ES-I3 (cell line): Measurements from ENCODE around the gene RAD51B.
"Not testable (repeated sequence)": the region's sequence is repeated elsewhere in the genome, so short reads cannot be mapped to it uniquely, and the experiment has no call there.

Source experiments
- H3K36me3 ChIP-seq: 2 replicates; pipeline ENCODE4 v1.6.1; 2013; ENCODE audit warnings: mild to moderate bottlenecking, low read length, control low read depth, moderate library complexity; ENCODE audit not compliant: insufficient read depth
- H3K4me1 ChIP-seq: 2 replicates; pipeline ENCODE4 v1.6.1; 2013; ENCODE audit warnings: mild to moderate bottlenecking, control low read depth, low read length; ENCODE audit not compliant: insufficient read depth
- H3K9ac ChIP-seq: 2 replicates; pipeline ENCODE4 v1.6.1; 2013; ENCODE audit warnings: low read depth, mild to moderate bottlenecking, low read length, moderate library complexity
- H3K9me3 ChIP-seq: 2 replicates; pipeline ENCODE4 v1.6.1; 2013; ENCODE audit warnings: mild to moderate bottlenecking, low read length, moderate library complexity; ENCODE audit not compliant: control insufficient read depth, insufficient read depth

RAD51B gene

DNA sequence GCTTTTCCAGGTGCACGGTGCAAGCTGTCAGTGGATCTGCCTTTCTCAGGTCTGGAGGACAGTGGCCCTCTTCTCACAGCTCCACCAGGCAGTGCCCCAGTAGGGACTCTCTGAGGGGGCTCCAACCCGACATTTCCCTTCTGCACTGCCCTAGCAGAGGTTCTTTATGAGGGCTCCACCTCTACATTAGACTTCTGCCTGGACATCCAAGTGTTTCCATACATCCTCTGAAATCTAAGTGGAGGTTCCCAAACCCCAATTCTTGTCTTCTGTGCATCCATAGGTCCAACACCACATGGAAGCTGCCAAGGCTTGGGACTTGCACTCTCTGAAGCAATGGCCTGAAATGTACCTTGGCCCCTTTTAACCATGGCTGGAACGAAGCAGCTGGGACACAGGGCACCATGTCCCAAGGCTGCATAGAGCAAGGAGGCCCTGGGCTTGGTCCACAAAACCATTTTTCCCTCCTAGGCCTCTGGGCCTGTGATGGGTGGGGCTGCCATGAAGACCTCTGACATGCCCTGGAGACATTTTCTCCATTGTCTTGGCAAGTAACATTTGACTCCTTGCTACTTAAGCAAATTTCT is 282.2 kb downstream of the RAD51B start:
- H3K4me1 ChIP-seq, result peaks cover 13% of the 10 kb centered on the region; the same call in 1 of the 2 replicates

DNA sequence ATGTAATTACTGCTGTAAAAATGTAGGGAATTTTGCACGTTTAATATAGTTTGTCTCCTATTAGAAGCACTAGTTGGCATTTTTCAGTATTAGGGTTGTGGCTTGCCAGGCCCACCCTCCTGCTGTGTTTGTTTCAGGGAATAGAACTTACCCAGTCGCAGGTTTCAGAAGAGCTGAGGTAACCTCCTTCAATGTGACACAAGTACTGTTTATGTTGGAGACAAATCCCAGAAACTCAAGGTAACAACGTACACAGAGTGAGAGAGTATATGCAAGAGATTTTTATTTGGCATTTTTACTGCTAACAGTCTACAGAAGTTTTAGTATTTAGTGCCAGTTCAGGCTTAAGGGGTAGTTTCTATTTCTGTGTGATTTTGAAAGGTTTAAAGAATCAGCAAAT is 284.3 kb downstream of the RAD51B start:
- Histone ChIP-seq H3K36me3 (no peaks in the 10 kb centered on the region), H3K4me1 (peaks cover 13% of the 10 kb centered on the region; the same call in 1 of the 2 replicates), H3K9ac (no peak overlapping the region), H3K9me3 (peaks cover 17% of the 10 kb centered on the region)

More for the DNA sequence above, 282.2 kb downstream of the RAD51B start:
- not testable (repeated sequence) for H3K36me3 ChIP-seq, H3K9ac ChIP-seq
- peaks cover 21% of the 10 kb centered on the region for H3K9me3 ChIP-seq

DNA sequence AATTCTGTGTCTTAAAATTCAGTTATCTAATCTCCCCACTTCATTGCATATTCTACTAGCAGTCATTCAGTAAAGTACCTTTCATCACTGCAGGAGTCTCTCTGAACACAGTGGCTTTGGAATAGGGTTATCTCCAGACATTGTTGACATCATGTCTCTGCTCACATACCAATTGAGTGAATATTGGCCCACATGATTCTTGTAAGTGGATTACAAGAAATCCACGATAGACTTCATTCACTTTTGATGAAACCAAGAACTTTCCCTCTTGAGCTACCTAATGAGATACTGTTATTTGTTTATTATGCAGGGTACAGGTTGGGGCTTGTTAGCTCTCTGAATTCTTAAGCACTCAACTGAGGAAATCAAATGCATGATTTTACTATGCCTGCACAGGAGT is 284.9 kb downstream of the RAD51B start:
- no peaks in the 10 kb centered on the region for H3K36me3 ChIP-seq
- no peak overlapping the region for H3K9ac ChIP-seq
- H3K9me3 ChIP-seq, result peaks cover 12% of the 10 kb centered on the region; the same call in 1 of the 2 replicates
- peaks cover 18% of the 10 kb centered on the region; the same call in 1 of the 2 replicates for H3K4me1 ChIP-seq

DNA sequence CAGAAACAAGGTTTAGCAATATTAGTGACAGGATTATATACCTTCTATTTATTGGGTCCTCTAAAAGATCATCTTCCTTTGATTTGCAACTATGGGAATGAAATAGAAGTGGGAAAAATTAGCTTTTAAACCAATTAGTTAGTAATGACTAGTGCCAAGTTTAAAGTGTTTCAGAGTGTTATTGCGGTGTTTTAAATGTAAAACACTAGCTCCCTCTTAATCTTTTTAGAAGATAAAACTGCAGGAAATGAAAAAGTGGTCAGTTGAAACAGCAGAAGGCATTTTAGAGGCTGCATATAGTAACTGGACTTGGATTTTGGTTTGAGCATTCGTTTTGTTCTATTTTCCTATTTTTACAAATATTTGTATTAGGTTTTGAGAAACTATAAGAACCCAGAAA is 286.2 kb downstream of the RAD51B start:
- Histone ChIP-seq H3K4me1 (peaks cover 20% of the 10 kb centered on the region; the same call in 1 of the 2 replicates), H3K9ac (no peak overlapping the region), H3K36me3 (no peaks in the 10 kb centered on the region), H3K9me3 (peaks cover 5% of the 10 kb centered on the region; the same call in 1 of the 2 replicates)

DNA sequence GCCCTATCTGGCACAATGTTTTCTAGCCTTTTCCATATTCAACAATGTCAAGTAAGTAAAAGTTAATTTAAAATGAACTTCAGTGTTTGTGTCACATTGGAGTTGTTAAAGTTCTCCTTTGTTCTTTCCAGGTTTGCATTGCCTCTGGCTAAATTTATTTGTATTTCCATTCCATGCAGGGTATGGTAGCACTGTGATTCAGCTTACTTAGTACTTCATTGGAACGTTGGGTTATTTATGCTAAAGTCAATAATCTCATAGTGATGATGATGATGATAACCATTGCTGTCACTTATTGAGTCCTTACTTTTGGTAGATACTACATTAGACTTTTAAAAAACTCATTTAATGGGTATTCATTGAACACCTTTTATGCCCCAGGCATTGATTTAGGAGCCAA is 286.9 kb downstream of the RAD51B start:
- no peak overlapping the region for H3K9ac ChIP-seq
- 0 out of 2 replicates have a peak, but pooled peaks cover 4% of the 10 kb centered on the region for H3K9me3 ChIP-seq
- peaks cover 20% of the 10 kb centered on the region; the same call in 1 of the 2 replicates for H3K4me1 ChIP-seq
- H3K36me3 ChIP-seq, result no peaks in the 10 kb centered on the region

DNA sequence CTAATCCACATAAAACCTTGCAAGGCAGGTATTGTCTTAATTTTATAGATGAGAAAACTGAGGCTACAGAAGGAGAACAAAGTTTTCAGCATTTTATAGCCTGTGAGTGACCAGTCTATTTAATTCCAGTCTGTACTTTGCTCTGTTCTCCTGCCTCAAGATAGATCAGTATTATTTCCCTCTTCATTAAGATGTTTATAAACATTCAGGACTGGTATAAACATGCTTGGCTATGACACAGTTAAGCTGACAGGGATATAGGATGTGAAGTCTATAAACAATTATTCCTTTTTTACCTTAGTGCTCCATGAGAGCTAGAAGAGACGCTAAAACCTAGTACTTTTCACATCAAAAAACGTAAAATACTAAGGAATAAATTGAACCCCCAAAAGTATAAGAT is 287.3 kb downstream of the RAD51B start:
- no peak overlapping the region for H3K9ac ChIP-seq
- H3K9me3 ChIP-seq, result 0 out of 2 replicates have a peak, but pooled peaks cover 2% of the 10 kb centered on the region
- H3K36me3 ChIP-seq, result no peaks in the 10 kb centered on the region
- H3K4me1 ChIP-seq, result peaks cover 20% of the 10 kb centered on the region; the same call in 1 of the 2 replicates

DNA sequence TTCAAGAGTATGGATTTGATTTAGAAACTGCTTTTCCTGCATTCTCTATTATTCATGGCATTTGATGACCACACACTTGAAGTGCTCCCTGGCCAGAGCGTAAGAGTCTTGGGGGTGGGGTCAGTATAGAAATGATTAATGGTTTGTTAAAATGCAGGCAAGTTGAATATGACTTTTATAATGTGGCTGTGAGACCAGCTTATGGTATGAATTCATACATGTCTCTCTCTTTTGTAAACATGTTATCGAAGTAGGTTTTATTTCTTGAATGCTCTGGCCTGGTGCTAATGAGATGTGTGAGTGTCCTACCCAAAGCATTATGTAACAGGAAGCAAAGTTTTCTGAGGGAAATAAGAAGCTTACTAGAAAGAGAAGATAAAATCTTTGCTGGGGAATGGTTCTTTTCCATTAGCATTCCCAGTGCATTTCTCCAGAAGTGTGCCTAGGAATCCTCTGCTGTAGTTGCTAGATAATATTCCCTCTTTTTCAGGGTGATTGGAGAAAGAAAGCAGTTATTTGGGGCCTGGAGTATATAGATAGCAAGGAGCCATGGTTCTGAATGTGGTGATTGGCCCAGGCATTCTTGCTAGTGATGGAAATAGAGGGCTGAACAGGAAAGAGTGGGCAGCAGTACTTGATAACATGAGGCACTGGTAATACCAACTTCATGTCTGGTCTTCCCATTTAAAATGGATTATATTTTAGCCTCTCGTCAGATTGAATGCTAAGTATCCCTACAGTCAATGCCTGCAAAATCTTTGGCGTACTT is 289.7 kb downstream of the RAD51B start:
- Histone ChIP-seq H3K4me1 (peaks cover 28% of the 10 kb centered on the region; the same call in 1 of the 2 replicates), H3K9ac (no peak overlapping the region), H3K36me3 (no peaks in the 10 kb centered on the region), H3K9me3 (no peaks in the 10 kb centered on the region)

DNA sequence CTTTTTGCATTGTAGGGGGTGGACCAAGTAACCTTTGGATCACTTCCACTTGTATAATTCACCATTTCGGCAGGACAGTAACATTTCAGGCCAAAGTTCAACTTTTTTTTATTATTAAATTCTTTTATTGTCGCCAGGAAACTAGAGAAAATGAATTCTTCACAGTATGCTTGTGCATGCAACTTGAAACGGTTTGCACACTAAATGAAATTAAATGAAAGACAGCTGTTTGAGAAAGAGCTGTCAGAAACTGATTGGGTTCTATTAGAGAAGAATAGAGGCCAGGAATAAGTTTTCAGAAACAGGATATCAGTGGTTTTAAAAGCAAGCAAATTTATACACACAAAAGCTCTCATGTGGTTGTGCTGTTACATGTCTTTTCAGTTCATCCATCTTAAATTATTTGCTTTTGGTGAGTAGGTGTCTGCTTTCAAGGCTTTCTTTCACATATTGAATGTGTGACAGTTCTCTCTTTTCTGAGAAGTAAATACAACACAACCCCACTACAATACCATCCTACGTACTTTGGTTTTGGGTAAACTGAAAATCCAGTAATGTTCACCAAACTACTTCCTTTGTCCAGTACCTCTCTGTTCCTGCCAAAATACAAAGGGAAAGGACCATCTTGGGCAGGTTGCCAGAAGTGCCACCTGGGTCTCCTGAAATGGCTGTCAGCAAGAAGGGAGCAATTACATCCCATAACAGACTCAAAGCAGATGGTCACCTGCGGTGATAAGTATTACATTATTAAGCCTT is 291.7 kb downstream of the RAD51B start:
- no peaks in the 10 kb centered on the region for H3K36me3 ChIP-seq
- H3K9ac ChIP-seq, result no peak overlapping the region
- no peaks in the 10 kb centered on the region for H3K9me3 ChIP-seq
- H3K4me1 ChIP-seq, result peaks cover 21% of the 10 kb centered on the region; the same call in 1 of the 2 replicates

DNA sequence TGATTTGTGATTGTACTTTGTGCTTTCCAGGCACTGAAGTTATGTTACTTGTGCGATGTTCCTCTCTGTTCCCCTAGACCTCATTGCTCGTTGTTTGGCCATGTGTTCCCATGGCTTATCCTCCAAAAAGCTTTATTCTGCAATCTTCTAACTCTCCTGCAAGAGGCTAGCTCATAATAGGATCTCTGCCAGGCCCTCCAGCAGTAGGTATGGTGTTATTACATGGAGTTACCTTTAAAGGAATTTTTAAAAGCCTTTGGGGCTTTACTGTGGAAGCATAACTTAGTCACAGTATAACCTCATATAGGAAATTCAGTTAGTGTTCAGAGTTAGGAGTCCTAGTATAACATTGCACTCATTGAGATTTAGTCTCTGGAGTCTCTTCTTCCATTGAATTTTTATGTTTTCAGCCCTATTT is 292.3 kb downstream of the RAD51B start:
- peaks cover 18% of the 10 kb centered on the region; the same call in 1 of the 2 replicates for H3K4me1 ChIP-seq
- no peak overlapping the region for H3K9ac ChIP-seq
- no peaks in the 10 kb centered on the region for H3K9me3 ChIP-seq
- no peaks in the 10 kb centered on the region for H3K36me3 ChIP-seq

DNA sequence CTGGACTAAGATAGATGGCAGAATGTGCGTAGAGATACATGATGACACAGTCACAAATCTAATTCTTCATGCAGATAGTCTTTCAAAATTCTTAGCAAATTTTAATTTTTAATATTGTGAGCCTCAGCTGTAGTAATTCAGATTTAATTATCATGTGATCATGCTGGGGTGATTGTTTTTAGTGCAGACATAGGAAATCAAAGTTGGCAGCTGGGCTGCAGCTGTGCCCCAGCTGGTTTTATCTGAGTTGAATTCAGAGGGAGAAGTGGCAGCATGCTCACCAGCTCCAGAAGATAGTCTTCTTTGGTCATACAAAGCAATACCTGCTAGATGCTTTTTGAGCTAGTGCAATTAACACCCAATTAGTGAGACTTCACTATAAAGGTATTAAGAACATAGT is 292.9 kb downstream of the RAD51B start:
- Histone ChIP-seq H3K9me3 (no peaks in the 10 kb centered on the region), H3K36me3 (no peaks in the 10 kb centered on the region), H3K9ac (no peak overlapping the region), H3K4me1 (peaks cover 18% of the 10 kb centered on the region; the same call in 1 of the 2 replicates)

DNA sequence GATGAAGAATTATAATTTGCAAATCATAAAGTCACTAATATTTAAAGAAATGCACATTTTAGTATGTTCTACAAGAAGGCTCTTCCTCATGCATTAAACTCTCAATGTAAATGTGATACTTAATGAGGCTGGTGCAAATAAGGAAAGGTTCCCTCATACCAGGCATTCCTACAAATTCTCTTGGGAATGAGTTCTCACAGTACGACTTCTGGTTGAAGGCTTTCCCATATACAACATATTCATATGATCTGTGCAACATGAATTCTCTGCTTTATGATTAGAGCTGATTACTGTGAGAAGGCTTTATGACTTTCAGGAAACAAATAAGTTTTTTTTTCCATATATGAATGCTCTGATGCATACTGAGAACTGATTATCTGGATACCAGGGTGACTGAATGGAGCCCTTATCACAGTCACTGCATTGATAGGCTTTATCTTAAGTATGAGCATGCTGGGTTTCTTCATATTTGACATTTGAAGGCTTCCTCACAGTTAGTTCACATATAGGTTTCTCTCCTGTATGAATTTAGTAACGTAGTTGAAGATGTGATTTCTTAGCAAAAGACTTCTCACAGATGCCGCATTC is 293.9 kb downstream of the RAD51B start:
- Histone ChIP-seq H3K9me3 (no peaks in the 10 kb centered on the region), H3K4me1 (peaks cover 18% of the 10 kb centered on the region; the same call in 1 of the 2 replicates), H3K9ac (no peak overlapping the region), H3K36me3 (no peaks in the 10 kb centered on the region; the same call in 1 of the 2 replicates)

DNA sequence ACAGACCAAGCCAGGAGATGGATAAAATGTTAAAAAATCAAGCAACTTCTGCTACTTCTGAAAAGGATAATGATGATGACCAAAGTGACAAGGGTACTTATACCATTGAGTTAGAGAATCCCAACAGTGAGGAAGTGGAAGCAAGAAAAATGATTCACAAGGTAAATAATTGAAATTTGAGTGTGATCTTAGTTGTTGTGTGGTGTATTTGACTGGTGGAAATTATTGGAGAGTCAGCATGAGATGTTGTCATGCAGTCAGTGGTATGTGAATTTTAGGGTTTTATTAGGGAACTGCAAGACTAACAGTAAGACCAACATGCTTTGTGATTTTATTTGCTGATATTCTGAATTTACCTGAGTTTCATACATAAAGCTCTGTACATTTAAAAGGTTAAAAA is 296.4 kb downstream of the RAD51B start:
- H3K4me1 ChIP-seq, result peaks cover 10% of the 10 kb centered on the region; the same call in 1 of the 2 replicates
- not testable (repeated sequence) for H3K36me3 ChIP-seq, H3K9me3 ChIP-seq, H3K9ac ChIP-seq

DNA sequence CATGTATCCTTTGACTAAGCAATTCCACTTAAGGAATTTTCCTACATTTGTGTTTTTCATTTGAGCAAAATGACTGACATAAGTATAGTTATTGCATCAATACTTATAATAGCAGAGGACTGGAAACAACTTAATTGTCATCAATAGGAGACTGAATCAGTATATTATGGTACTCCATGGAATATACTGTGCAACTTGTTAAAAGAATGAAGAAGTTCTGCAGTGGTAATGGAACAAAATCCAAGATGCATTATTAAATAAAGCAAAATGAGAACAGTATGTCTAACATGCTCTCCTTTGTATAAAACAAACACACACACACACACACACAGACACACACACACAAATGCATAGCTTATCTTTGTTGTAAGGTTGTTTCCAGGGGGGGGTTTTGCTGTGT is 303.1 kb downstream of the RAD51B start:
- Histone ChIP-seq H3K9ac (no peak overlapping the region), H3K4me1 (peaks cover 15% of the 10 kb centered on the region), H3K9me3 (no peaks in the 10 kb centered on the region), H3K36me3 (no peaks in the 10 kb centered on the region; the same call in 1 of the 2 replicates)

DNA sequence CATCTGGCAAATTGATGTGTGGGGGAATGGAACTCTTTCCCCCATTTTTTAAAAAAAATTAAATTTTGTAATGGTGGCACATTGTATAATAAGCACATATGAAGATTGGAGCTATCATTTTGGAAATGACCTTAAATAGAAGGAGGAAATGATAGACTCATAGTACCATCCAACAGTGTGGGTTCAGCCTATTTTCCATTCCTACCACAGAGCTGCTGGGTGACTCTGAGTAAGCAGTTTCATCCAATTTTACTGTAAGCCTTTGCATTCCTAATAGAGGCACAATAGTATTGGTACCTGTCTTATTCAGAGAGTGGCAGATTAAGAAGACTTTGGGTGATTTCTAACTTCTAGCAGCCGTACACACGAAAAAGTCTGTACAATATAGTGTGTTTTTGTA is 304.5 kb downstream of the RAD51B start:
- Histone ChIP-seq H3K36me3 (no peaks in the 10 kb centered on the region), H3K9ac (no peak overlapping the region), H3K4me1 (peaks cover 15% of the 10 kb centered on the region), H3K9me3 (no peaks in the 10 kb centered on the region)
